Liver (tissue), 9 donors: Measurements from ENCODE around the gene WDCP. TPM values are rescaled to one million over a fixed set of nuclear protein-coding genes. Genes with fewer than 3 reads are reported as not detected.

Experiments
- DNase-seq: peaks from one replicate; pipeline ENCODE4 v3.0.0-alpha.2; 2017; ENCODE audit warnings: low spot score
- H3K27ac ChIP-seq, 2 donors: one replicate each; pipeline ENCODE4 v1.7.0; 2013; ENCODE audit warnings: inconsistent platforms in 2 of 2, low read length in 2 of 2, control low read depth in 1 of 2, low read depth in 1 of 2, mild to moderate bottlenecking in 1 of 2
- H3K27me3 ChIP-seq, 4 donors: one replicate each; pipeline versions ENCODE4 v1.6.1 to v1.7.0; 2013; ENCODE audit warnings: low read length in 3 of 4, inconsistent platforms in 1 of 4, mild to moderate bottlenecking in 1 of 4, moderate library complexity in 1 of 4; ENCODE audit not compliant: control insufficient read depth in 4 of 4, insufficient read depth in 4 of 4
- H3K36me3 ChIP-seq, 4 donors: one replicate each; pipeline versions ENCODE4 v1.6.1 to v1.7.0; 2013; ENCODE audit warnings: low read length in 3 of 4, mild to moderate bottlenecking in 3 of 4, low read depth in 1 of 4, moderate library complexity in 1 of 4; ENCODE audit not compliant: control insufficient read depth in 4 of 4, insufficient read depth in 3 of 4
- H3K4me1 ChIP-seq, 4 donors: one replicate each; pipeline versions ENCODE4 v1.6.1 to v1.7.0; 2013; ENCODE audit warnings: low read length in 3 of 4, mild to moderate bottlenecking in 3 of 4, moderate library complexity in 1 of 4; ENCODE audit not compliant: control insufficient read depth in 4 of 4, insufficient read depth in 4 of 4
- H3K4me3 ChIP-seq, 3 donors: one replicate each; pipeline versions ENCODE4 v1.6.1 to v1.7.0; 2013; ENCODE audit warnings: low read length in 3 of 3, control low read depth in 1 of 3, low read depth in 1 of 3, mild to moderate bottlenecking in 1 of 3
- H3K9ac ChIP-seq, 2 donors: one replicate each; pipeline ENCODE4 v1.7.0; 2013; ENCODE audit warnings: low read length in 2 of 2, mild to moderate bottlenecking in 2 of 2, moderate library complexity in 2 of 2, control low read depth in 1 of 2, low read depth in 1 of 2
- H3K9me3 ChIP-seq, 4 donors: one replicate each; pipeline versions ENCODE4 v1.6.1 to v1.7.0; 2013; ENCODE audit warnings: low read length in 3 of 4; ENCODE audit not compliant: control insufficient read depth in 4 of 4
- CTCF ChIP-seq: fragments of 150-350 bp; IDR thresholded peaks from 2 replicates; pipeline ENCODE4 v1.5.1; 2017; ENCODE audit warnings: improper control_type of control experiment, low read depth, low read length; ENCODE audit not compliant: missing input control
- EGR1 ChIP-seq, 2 donors: IDR thresholded peaks; 2 replicates each; pipeline ENCODE4 v1.6.1; 2016 to 2018; ENCODE audit warnings: antibody characterized with exemption in 2 of 2, low read depth in 2 of 2
- FOXA1 ChIP-seq: IDR thresholded peaks from 2 replicates; pipeline ENCODE4 v1.6.1; 2016; ENCODE audit warnings: antibody characterized with exemption
- FOXA2 ChIP-seq: IDR thresholded peaks from 2 replicates; pipeline ENCODE4 v1.6.1; 2016; ENCODE audit warnings: antibody characterized with exemption
- GABPA ChIP-seq, 2 donors: IDR thresholded peaks in 1 of 2; conservative IDR thresholded peaks in 1 of 2; 2 replicates each; pipeline ENCODE4 v1.6.1; 2016; ENCODE audit warnings: antibody characterized with exemption in 2 of 2, mild to moderate bottlenecking in 1 of 2, moderate library complexity in 1 of 2
- HNF4A ChIP-seq, 2 donors: conservative IDR thresholded peaks; 2 replicates each; pipeline ENCODE4 v1.6.1; 2016; ENCODE audit warnings: antibody characterized with exemption in 2 of 2, mild to moderate bottlenecking in 2 of 2
- HNF4G ChIP-seq: IDR thresholded peaks from 2 replicates; pipeline ENCODE4 v1.6.1; 2016; ENCODE audit warnings: antibody characterized with exemption
- JUND ChIP-seq, 2 donors: IDR thresholded peaks; 2 replicates each; pipeline ENCODE4 v1.6.1; 2016; ENCODE audit warnings: antibody characterized with exemption in 2 of 2
- NR2F2 ChIP-seq: IDR thresholded peaks from 2 replicates; pipeline ENCODE4 v1.6.1; 2016; ENCODE audit warnings: antibody characterized with exemption
- RAD21 ChIP-seq, 2 donors: IDR thresholded peaks; 2 replicates each; pipeline ENCODE4 v1.6.1; 2016; ENCODE audit warnings: antibody characterized with exemption in 2 of 2, mild to moderate bottlenecking in 2 of 2
- REST ChIP-seq: IDR thresholded peaks from 2 replicates; pipeline ENCODE4 v1.6.1; 2016; ENCODE audit warnings: antibody characterized with exemption, mild to moderate bottlenecking
- RXRA ChIP-seq, 2 donors: IDR thresholded peaks; 2 replicates each; pipeline ENCODE4 v1.6.1; 2017 to 2018; ENCODE audit warnings: antibody characterized with exemption in 2 of 2, mild to moderate bottlenecking in 1 of 2
- TAF1 ChIP-seq: conservative IDR thresholded peaks from 2 replicates; pipeline ENCODE4 v1.6.1; 2016; ENCODE audit warnings: antibody characterized with exemption, mild to moderate bottlenecking
- YY1 ChIP-seq: IDR thresholded peaks from 2 replicates; pipeline ENCODE4 v1.6.1; 2016; ENCODE audit warnings: antibody characterized with exemption, mild to moderate bottlenecking
- ZBTB33 ChIP-seq: IDR thresholded peaks from 2 replicates; pipeline ENCODE4 v1.6.1; 2016; ENCODE audit warnings: antibody characterized with exemption
- WGBS: extraction: QIAGEN DNeasy Blood & Tissue Kit; methylation state at CpG from one replicate; pipeline ENCODE4 v1.1.7; 2013; 5-methylcytosine and 5-hydroxymethylcytosine counted together
- polyA plus RNA-seq, 2 donors: library from polyadenylated mRNA; stranded (reverse) in 1 of 2; unstranded in 1 of 2; fragments of 200-250 nt in 1 of 2; fragments of >200 nt in 1 of 2; fragmentation: Nextera tagmentation in 1 of 2; extraction: Ambion mirVana in 1 of 2; gene quantifications; one replicate each; pipeline versions ENCODE4 v1.2.1 to v1.2.3, GENCODE V29; 2013 to 2015
- total RNA-seq, 2 donors: library from RNA; depleted of rRNA; stranded (reverse); fragments of >200 nt; gene quantifications; one replicate each; pipeline ENCODE4 v1.2.3, GENCODE V29; 2014
- TF ChIP-seq, protein P1 (sequence below): IDR thresholded peaks from 2 replicates; pipeline ENCODE4 v1.6.1; 2016; ENCODE audit warnings: antibody characterized with exemption
- TF ChIP-seq, protein P2 (sequence below): IDR thresholded peaks from 2 replicates; pipeline ENCODE4 v1.6.1; 2016; ENCODE audit warnings: antibody characterized with exemption
- donor health status: healthy.
- donor health status: healthy.
- donor health status: healthy.
- donor health status: healthy.
- donor health status: healthy.

WDCP gene
- total and polyA plus RNA-seq, 4 donors = 2.0 to 6.0 (median 4.4) TPM

DNA sequence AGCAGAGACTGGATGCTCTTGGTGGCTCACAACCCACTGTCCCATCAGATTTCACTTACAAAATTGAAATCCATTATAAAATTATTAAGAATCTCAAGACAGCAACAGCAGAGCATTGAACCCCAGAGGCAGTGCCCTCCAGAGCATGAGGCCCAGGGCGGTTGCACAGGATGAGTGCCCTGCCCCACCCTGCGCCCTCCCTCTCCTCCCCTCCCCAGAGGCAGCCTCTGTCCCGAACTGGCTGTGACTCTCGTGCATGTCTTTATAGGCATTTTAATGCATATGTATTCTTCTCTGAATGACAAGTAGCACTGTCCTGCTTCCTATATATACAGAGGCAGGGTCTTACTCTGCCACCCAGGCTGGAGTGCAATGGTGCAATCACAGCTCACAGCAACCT lies 26.9 kb downstream of the WDCP start:
- no peak overlapping the region for H3K4me3 ChIP-seq
- no peaks in the 10 kb centered on the region for H3K9me3 ChIP-seq
- TF ChIP-seq YY1 (no peak), GABPA (IDR thresholded peaks at IDR 0.05 in 1 of 2, conservative IDR thresholded peaks at IDR 0.05 in 1 of 2) (no peak), CTCF (no peak), RAD21 (IDR thresholded peaks at IDR 0.05) (no peak), HNF4A (conservative IDR thresholded peaks at IDR 0.05) (no peak), JUND (IDR thresholded peaks at IDR 0.05) (no peak), NR2F2 (no peak), ZBTB33 (no peak), EGR1 (IDR thresholded peaks at IDR 0.05; ENCODE audit: low read depth in 2 of 2) (no peak), HNF4G (no peak), REST (no peak), RXRA (IDR thresholded peaks at IDR 0.05) (no peak), FOXA1 (no peak), FOXA2 (no peak)
- TF ChIP-seq, protein P1, sequence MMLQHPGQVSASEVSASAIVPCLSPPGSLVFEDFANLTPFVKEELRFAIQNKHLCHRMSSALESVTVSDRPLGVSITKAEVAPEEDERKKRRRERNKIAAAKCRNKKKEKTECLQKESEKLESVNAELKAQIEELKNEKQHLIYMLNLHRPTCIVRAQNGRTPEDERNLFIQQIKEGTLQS = no peak
- TF ChIP-seq, protein P2, sequence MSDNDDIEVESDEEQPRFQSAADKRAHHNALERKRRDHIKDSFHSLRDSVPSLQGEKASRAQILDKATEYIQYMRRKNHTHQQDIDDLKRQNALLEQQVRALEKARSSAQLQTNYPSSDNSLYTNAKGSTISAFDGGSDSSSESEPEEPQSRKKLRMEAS = no peak
- no peaks in the 10 kb centered on the region for H3K27me3 ChIP-seq
- H3K27ac ChIP-seq = no peak overlapping the region
- 90% methylated on average over 4 of the region's 4 CpGs for WGBS
- no peak overlapping the region for H3K9ac ChIP-seq
- H3K36me3 ChIP-seq = peaks cover 0 to 4% (median 0%) of the 10 kb centered on the region in 4 donors
- DNase-seq = no peak
- H3K4me1 ChIP-seq = no peaks in the 10 kb centered on the region

GRCh38 chr2:24019729-24020128 lies 27.5 kb downstream of the WDCP start:
- Histone ChIP-seq H3K27me3 (no peaks in the 10 kb centered on the region), H3K4me3 (no peak overlapping the region), H3K36me3 (no peaks in the 10 kb centered on the region), H3K27ac (no peak overlapping the region), H3K9ac (no peak overlapping the region), H3K4me1 (no peaks in the 10 kb centered on the region), H3K9me3 (no peaks in the 10 kb centered on the region)
- WGBS = 91% methylated on average over 5 of the region's 5 CpGs
- DNase-seq = no peak
- TF ChIP-seq TAF1 = no peak
- TF ChIP-seq NR2F2 = no peak
- no peak for TF ChIP-seq HNF4A (conservative IDR thresholded peaks at IDR 0.05)
- TF ChIP-seq EGR1 (IDR thresholded peaks at IDR 0.05; ENCODE audit: low read depth in 2 of 2) = no peak
